H4 (cell line): ENCODE measurements around the gene RAMP1. TPM values are rescaled to one million over a fixed set of nuclear protein-coding genes. Genes with fewer than 3 reads are reported as not detected.
"Not testable (repeated sequence)": the region's sequence is repeated elsewhere in the genome, so short reads cannot be mapped to it uniquely, and the experiment has no call there.

ENCODE experiments used
- DNase-seq: peaks from one replicate; pipeline ENCODE4 v3.0.0-alpha.2; 2015; ENCODE audit warnings: low spot score
- total RNA-seq: library from RNA; depleted of rRNA; stranded (reverse); fragments of >200 nt; shearing (Covaris generic); gene quantifications from 2 replicates; pipeline ENCODE4 v1.2.3, GENCODE V29; 2014; rRNA removed

The RAMP1 gene
- total RNA-seq, 1 experiment from 2014 or later, result not detected

DNA sequence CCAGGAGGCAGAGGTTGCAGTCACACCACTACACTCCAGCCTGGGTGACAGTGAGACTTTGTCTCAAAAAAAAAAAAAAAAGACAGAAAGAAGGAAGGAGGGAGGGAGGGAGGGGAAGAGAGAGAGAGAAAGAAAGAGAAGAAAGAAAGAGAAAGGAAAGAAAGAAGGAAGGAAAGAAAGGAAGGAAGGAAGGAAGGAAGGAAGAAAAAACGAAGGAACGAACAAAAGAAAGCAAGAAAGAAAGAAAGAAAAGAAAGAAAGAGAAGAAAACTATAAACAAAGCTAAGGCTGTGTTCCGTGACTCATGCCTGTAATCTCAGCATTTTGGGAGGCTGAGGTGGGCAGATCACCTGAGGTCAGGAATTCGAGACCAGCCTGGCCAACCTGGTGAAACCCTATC, 91.9 kb downstream of the RAMP1 start:
- DNase-seq, result not testable (repeated sequence)

DNA sequence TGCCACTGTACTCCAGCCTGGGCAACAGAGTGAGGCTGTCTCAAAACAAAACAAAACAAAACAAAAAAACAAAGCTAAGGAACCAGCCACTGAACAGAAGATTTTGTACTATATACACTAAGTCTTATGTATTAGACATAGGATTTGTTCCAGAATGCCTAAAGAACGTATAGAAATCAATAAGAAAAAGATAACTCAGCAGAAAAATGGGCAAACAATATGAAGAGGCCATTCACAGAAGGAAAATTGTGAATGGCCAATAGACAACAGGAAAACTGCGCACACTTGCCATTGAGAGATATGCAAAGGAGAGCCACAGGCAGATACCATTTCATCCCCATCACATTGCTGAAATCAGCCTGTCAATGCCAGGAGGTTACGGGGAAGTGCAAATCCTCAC, 92.5 kb downstream of the RAMP1 start:
- no peak for DNase-seq

GRCh38 chr2:237952851-237953250, 93.4 kb downstream of the RAMP1 start:
- DNase-seq, result no peak

DNA sequence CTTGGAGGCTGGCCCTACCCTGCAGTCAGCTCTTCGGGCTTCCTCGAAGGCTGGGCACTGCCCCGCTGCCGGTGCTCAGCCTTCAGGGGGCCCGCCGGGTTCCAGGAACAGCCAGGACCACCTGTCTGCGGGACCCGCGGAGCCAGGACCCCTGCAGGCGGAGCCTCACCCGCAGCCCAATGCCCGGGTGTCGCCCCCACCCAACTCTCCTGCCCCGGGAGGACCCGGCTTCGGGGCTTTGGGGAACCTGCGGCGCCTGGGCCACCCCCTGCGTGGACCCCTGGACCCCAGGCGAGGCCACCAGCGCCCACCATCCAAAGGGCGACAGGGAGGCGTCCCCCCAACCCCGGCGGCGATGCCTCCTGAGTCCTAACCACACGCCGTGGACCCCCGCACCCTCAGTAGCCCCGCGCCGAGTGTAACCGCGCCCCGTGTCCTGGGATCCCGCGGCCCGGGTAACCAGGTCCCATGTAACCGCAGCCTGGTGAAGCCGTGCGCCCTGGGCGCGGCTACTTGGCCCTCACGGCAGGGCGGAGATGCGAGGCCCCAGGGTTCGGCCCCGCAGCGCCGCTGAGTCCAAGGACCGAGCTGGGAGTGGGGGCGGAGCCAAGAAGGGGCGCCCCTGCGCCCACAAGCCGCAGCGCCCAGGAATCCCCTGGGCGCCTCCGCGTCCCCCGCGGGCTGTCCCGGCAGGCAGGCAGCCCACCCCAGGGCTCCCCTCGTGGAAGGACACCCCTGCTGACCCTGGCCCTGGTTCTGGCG, 96.4 kb downstream of the RAMP1 start:
- DNase-seq, result no peak

DNA sequence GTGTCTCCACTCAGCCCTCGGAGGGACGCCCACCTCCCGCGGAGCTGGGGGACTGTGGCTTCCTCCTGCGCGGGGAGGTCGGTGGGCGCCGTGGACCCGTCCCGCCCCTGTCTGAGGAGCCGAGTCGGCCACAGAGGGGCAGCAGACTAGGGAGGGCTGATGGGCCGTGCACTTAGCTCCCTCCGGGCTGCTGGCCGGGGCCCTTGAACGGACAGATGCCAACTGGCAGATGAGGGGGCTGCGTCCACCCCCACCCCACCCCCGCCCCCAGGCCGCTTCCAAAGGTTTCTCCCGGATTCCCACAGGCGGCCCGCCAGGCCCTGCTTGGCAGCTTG, 96.9 kb downstream of the RAMP1 start:
- DNase-seq, result no peak

GRCh38 chr2:237961637-237962036, 102.2 kb downstream of the RAMP1 start:
- no peak for DNase-seq

Other genes with a start within 250 kb of the RAMP1 start
- 19.0 and 21.5 TPM in 2 replicates for gene LRRFIP1, start 232.0 kb upstream of the RAMP1 start, total RNA-seq
- 0.12 TPM in 1 of 2 replicates, not detected in the other for gene RBM44, start 60.8 kb upstream of the RAMP1 start, total RNA-seq
- 94.2 and 98.5 TPM in 2 replicates for gene UBE2F, start 107.4 kb downstream of the RAMP1 start, total RNA-seq
- 19.6 and 20.5 TPM in 2 replicates for gene SCLY, start 201.4 kb downstream of the RAMP1 start, total RNA-seq
- gene ESPNL, start 240.7 kb downstream of the RAMP1 start, total RNA-seq, result not detected in 2 replicates